ENCODE measurements around the gene HBM. TPM values are rescaled to one million over a fixed set of nuclear protein-coding genes. Genes with fewer than 3 reads are reported as not detected.
A peak's percentile ranks its signal among the peaks of the same experiment; 100 is the strongest.

Gene HBM
- total and polyA plus RNA-seq, 4 donors: 0.28 to 2,893 TPM; not detected in 2

GRCh38 chr16:167122-167690 is 1.4 kb downstream of the HBM start:
- Histone ChIP-seq H3K9me3 (ENCODE audit: control insufficient read depth in 4 of 4, low read length in 3 of 4) (no peaks in the 10 kb centered on the region), H3K4me3 (ENCODE audit: low read depth in 1 of 3, low read length in 3 of 3) (no peak overlapping the region), H3K36me3 (ENCODE audit: control insufficient read depth in 4 of 4, insufficient read depth in 3 of 4, low read depth in 1 of 4, low read length in 3 of 4) (no peaks in the 10 kb centered on the region), H3K27me3 (ENCODE audit: control insufficient read depth in 4 of 4, insufficient read depth in 4 of 4, low read length in 3 of 4) (peaks cover 8 to 19% (median 10%) of the 10 kb centered on the region in 4 donors), H3K4me1 (ENCODE audit: control insufficient read depth in 4 of 4, insufficient read depth in 4 of 4, low read length in 3 of 4) (peaks cover 2 to 12% (median 10%) of the 10 kb centered on the region in 4 donors), H3K27ac (ENCODE audit: low read depth in 1 of 2, low read length in 2 of 2) (no peak overlapping the region), H3K9ac (ENCODE audit: low read depth in 1 of 2, low read length in 2 of 2) (no peak overlapping the region)
- no peak for TF ChIP-seq RAD21 (IDR thresholded peaks at IDR 0.05)
- no peak for TF ChIP-seq EGR1 (IDR thresholded peaks at IDR 0.05; ENCODE audit: low read depth in 2 of 2)
- no peak for TF ChIP-seq FOXA2 (IDR thresholded peaks at IDR 0.05)
- TF ChIP-seq HNF4A (conservative IDR thresholded peaks at IDR 0.05): no peak
- TF ChIP-seq FOXA1 (IDR thresholded peaks at IDR 0.05): no peak
- no peak for TF ChIP-seq TAF1 (conservative IDR thresholded peaks at IDR 0.05)
- TF ChIP-seq JUND (IDR thresholded peaks at IDR 0.05): no peak
- TF ChIP-seq, protein P1, sequence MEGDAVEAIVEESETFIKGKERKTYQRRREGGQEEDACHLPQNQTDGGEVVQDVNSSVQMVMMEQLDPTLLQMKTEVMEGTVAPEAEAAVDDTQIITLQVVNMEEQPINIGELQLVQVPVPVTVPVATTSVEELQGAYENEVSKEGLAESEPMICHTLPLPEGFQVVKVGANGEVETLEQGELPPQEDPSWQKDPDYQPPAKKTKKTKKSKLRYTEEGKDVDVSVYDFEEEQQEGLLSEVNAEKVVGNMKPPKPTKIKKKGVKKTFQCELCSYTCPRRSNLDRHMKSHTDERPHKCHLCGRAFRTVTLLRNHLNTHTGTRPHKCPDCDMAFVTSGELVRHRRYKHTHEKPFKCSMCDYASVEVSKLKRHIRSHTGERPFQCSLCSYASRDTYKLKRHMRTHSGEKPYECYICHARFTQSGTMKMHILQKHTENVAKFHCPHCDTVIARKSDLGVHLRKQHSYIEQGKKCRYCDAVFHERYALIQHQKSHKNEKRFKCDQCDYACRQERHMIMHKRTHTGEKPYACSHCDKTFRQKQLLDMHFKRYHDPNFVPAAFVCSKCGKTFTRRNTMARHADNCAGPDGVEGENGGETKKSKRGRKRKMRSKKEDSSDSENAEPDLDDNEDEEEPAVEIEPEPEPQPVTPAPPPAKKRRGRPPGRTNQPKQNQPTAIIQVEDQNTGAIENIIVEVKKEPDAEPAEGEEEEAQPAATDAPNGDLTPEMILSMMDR (IDR thresholded peaks at IDR 0.05; ENCODE audit: low read depth, low read length, missing input control): no peak
- TF ChIP-seq, protein P2, sequence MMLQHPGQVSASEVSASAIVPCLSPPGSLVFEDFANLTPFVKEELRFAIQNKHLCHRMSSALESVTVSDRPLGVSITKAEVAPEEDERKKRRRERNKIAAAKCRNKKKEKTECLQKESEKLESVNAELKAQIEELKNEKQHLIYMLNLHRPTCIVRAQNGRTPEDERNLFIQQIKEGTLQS (IDR thresholded peaks at IDR 0.05): no peak
- no peak for TF ChIP-seq REST (IDR thresholded peaks at IDR 0.05)
- no peak for TF ChIP-seq GABPA (IDR thresholded peaks at IDR 0.05 in 1 of 2, conservative IDR thresholded peaks at IDR 0.05 in 1 of 2)
- no peak for TF ChIP-seq RXRA (IDR thresholded peaks at IDR 0.05)
- TF ChIP-seq YY1 (IDR thresholded peaks at IDR 0.05): no peak
- TF ChIP-seq, protein P3, sequence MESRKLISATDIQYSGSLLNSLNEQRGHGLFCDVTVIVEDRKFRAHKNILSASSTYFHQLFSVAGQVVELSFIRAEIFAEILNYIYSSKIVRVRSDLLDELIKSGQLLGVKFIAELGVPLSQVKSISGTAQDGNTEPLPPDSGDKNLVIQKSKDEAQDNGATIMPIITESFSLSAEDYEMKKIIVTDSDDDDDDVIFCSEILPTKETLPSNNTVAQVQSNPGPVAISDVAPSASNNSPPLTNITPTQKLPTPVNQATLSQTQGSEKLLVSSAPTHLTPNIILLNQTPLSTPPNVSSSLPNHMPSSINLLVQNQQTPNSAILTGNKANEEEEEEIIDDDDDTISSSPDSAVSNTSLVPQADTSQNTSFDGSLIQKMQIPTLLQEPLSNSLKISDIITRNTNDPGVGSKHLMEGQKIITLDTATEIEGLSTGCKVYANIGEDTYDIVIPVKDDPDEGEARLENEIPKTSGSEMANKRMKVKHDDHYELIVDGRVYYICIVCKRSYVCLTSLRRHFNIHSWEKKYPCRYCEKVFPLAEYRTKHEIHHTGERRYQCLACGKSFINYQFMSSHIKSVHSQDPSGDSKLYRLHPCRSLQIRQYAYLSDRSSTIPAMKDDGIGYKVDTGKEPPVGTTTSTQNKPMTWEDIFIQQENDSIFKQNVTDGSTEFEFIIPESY (IDR thresholded peaks at IDR 0.05): no peak
- TF ChIP-seq MAX (IDR thresholded peaks at IDR 0.05): no peak
- DNase-seq (ENCODE audit: low spot score): peak; percentile 59
- 14% methylated on average over 11 of the region's 11 CpGs for WGBS

DNA sequence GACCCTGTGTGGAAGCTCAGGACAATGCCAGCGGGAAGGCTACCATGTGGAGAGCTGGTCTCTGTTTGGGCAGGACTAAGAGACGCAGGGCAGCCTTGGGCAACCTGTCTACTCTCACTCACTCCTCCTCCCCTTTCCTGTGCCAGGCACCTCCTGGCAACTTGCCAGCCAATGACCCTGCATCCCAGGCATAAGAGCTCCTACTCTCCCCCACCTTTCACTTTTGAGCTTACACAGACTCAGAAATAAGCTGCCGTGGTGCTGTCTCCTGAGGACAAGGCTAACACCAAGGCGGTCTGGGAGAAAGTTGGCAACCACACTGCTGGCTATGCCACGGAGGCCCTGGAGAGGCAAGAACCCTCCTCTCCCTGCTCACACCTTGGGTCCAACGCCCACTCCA is 2.6 kb downstream of the HBM start:
- Histone ChIP-seq H3K4me1 (ENCODE audit: control insufficient read depth in 4 of 4, insufficient read depth in 4 of 4, low read length in 3 of 4) (peaks cover 2 to 12% (median 10%) of the 10 kb centered on the region in 4 donors), H3K4me3 (ENCODE audit: low read depth in 1 of 3, low read length in 3 of 3) (no peak overlapping the region), H3K9me3 (ENCODE audit: control insufficient read depth in 4 of 4, low read length in 3 of 4) (no peaks in the 10 kb centered on the region), H3K36me3 (ENCODE audit: control insufficient read depth in 4 of 4, insufficient read depth in 3 of 4, low read depth in 1 of 4, low read length in 3 of 4) (no peaks in the 10 kb centered on the region), H3K27ac (ENCODE audit: low read depth in 1 of 2, low read length in 2 of 2) (no peak overlapping the region), H3K27me3 (ENCODE audit: control insufficient read depth in 4 of 4, insufficient read depth in 4 of 4, low read length in 3 of 4) (peaks cover 8 to 19% (median 10%) of the 10 kb centered on the region in 4 donors), H3K9ac (ENCODE audit: low read depth in 1 of 2, low read length in 2 of 2) (no peak overlapping the region)
- 53% methylated on average over 6 of the region's 6 CpGs for WGBS
- DNase-seq (ENCODE audit: low spot score): no peak
- TF ChIP-seq JUND (IDR thresholded peaks at IDR 0.05): no peak
- TF ChIP-seq RXRA (IDR thresholded peaks at IDR 0.05): no peak
- TF ChIP-seq FOXA2 (IDR thresholded peaks at IDR 0.05): no peak
- TF ChIP-seq, protein P2 (IDR thresholded peaks at IDR 0.05): no peak
- TF ChIP-seq EGR1 (IDR thresholded peaks at IDR 0.05; ENCODE audit: low read depth in 2 of 2): no peak
- TF ChIP-seq, protein P3 (IDR thresholded peaks at IDR 0.05): no peak
- no peak for TF ChIP-seq HNF4A (conservative IDR thresholded peaks at IDR 0.05)
- no peak for TF ChIP-seq REST (IDR thresholded peaks at IDR 0.05)
- no peak for TF ChIP-seq NR2F2 (IDR thresholded peaks at IDR 0.05)
- no peak for TF ChIP-seq MAX (IDR thresholded peaks at IDR 0.05)

Data from liver (tissue), 9 donors.